Measurements from ENCODE around the gene RARA. TPM values are rescaled to one million over a fixed set of nuclear protein-coding genes. Genes with fewer than 3 reads are reported as not detected.

RARA gene
- total and polyA plus RNA-seq, 11 donors, result 14.1 to 41.4 (median 19.4) TPM

- Histone ChIP-seq H3K4me3 (no peak overlapping the region), H3K4me1 (peaks cover 41 to 100% (median 84%) of the 10 kb centered on the region in 12 donors), H3K27ac (peak overlapping the region in 11 of 12 donors; percentile 24 to 98 (median 66)), H3K36me3 (peaks cover 0 to 11% (median 0%) of the 10 kb centered on the region in 9 donors), H3K27me3 (no peaks in the 10 kb centered on the region), H3K9me3 (no peaks in the 10 kb centered on the region)
- DNase-seq (peak in 2 of 5 donors; percentile 13 to 34), ATAC-seq (no peak)
- intact Hi-C loops (cut with DNase I), result no loop called here
- WGBS, 4 donors, result 73 to 90% (median 84%) methylated on average over 3 to 4 of the region's 4 CpGs
- no peak for TF ChIP-seq POLR2A (IDR thresholded peaks at IDR 0.05)
- TF ChIP-seq, protein P1, sequence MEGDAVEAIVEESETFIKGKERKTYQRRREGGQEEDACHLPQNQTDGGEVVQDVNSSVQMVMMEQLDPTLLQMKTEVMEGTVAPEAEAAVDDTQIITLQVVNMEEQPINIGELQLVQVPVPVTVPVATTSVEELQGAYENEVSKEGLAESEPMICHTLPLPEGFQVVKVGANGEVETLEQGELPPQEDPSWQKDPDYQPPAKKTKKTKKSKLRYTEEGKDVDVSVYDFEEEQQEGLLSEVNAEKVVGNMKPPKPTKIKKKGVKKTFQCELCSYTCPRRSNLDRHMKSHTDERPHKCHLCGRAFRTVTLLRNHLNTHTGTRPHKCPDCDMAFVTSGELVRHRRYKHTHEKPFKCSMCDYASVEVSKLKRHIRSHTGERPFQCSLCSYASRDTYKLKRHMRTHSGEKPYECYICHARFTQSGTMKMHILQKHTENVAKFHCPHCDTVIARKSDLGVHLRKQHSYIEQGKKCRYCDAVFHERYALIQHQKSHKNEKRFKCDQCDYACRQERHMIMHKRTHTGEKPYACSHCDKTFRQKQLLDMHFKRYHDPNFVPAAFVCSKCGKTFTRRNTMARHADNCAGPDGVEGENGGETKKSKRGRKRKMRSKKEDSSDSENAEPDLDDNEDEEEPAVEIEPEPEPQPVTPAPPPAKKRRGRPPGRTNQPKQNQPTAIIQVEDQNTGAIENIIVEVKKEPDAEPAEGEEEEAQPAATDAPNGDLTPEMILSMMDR (IDR thresholded peaks at IDR 0.05), result no peak
Measured at GRCh38 chr17:40333781-40334448, 24.9 kb downstream of the RARA start.

- no peak for DNase-seq
- no peaks in the 10 kb centered on the region for H3K9me3 ChIP-seq
- intact Hi-C loops (cut with DNase I), result no loop called here
- peaks cover 0 to 15% (median 4%) of the 10 kb centered on the region in 9 donors for H3K36me3 ChIP-seq
- H3K4me1 ChIP-seq, result peaks cover 32 to 100% (median 82%) of the 10 kb centered on the region in 12 donors
- H3K27me3 ChIP-seq, result no peaks in the 10 kb centered on the region
- TF ChIP-seq, protein P1 (IDR thresholded peaks at IDR 0.05), result no peak
- TF ChIP-seq POLR2A (IDR thresholded peaks at IDR 0.05), result no peak
- peak overlapping the region in 5 of 12 donors; percentile 13 to 92 (median 49) for H3K27ac ChIP-seq
- no peak overlapping the region for H3K4me3 ChIP-seq
- ATAC-seq, result no peak
- whole genome bisulfite sequencing, 4 donors, result 92 to 96% (median 94%) methylated on average over 8 of the region's 8 CpGs
Measured at GRCh38 chr17:40335620-40336019, 26.6 kb downstream of the RARA start.

GRCh38 chr17:40337351-40337750 lies 28.4 kb downstream of the RARA start:
- DNase-seq (no peak), ATAC-seq (no peak)
- Histone ChIP-seq H3K4me1 (peaks cover 19 to 88% (median 68%) of the 10 kb centered on the region in 12 donors), H3K4me3 (no peak overlapping the region), H3K9me3 (no peaks in the 10 kb centered on the region), H3K36me3 (peaks cover 0 to 10% (median 0%) of the 10 kb centered on the region in 9 donors), H3K27ac (peak overlapping the region in 1 of 12 donors; percentile 52), H3K27me3 (no peaks in the 10 kb centered on the region)
- TF ChIP-seq, protein P1 (IDR thresholded peaks at IDR 0.05), result no peak
- TF ChIP-seq POLR2A (IDR thresholded peaks at IDR 0.05), result no peak
- 73 to 85% (median 82%) methylated on average over 8 of the region's 8 CpGs for WGBS, 4 donors
- intact Hi-C loops (cut with DNase I), result no loop called here

DNA sequence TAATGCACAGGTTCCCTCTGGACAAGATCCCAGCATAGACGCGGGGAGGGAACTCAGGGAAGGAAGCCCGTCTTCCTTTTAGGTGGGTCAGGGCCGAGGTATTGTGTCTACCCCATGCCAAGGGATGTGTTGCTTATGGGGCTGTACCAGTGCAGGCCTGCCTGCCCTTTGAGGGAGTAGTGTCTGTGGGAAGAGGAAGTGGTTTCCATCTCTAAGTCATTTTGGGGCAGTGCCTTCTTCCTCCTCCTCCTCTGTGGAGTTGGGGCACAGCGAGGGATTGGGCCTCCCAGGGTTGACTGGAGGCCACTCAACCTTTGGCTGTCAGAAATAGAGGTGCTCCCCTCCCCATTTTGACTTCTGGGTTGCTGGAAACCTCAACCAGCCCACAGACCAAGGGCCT lies 29.1 kb downstream of the RARA start:
- Histone ChIP-seq H3K36me3 (peaks cover 0 to 10% (median 0%) of the 10 kb centered on the region in 9 donors), H3K4me1 (peaks cover 13 to 83% (median 61%) of the 10 kb centered on the region in 12 donors), H3K27me3 (no peaks in the 10 kb centered on the region), H3K4me3 (peak overlapping the region in 1 of 12 donors; percentile 8), H3K9me3 (no peaks in the 10 kb centered on the region), H3K27ac (peak overlapping the region in 1 of 12 donors; percentile 52)
- intact Hi-C loops (cut with DNase I), result no loop called here
- DNase-seq (no peak), ATAC-seq (no peak)
- 69 to 82% (median 73%) methylated on average over 5 of the region's 5 CpGs for WGBS, 4 donors
- TF ChIP-seq, protein P1 (IDR thresholded peaks at IDR 0.05), result no peak
- no peak for TF ChIP-seq POLR2A (IDR thresholded peaks at IDR 0.05)
